ENCODE data around the gene DIDO1.

DIDO1 gene

DNA sequence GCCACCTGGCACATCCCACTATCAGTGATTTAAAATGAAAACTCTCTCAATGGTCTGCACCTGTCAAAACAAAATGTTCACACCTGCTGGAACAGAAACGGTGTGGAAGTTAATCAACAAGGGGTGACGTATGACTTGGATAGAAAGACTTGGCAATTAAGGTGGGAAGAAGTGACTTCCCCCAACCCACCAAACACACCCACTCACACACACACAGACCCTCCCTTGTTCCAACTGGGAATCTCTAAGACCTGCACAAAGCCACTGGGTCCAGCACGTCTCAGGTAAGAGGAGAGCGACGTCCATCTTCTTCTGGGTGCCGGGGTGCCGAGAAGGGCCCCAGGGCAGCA is 39.6 kb downstream of the DIDO1 start:
- Histone ChIP-seq H3K27ac (peak overlapping the region; percentile 87), H4K20me1 (ENCODE audit: insufficient read depth) (no peaks in the 10 kb centered on the region), H3K4me3 (IDR thresholded peaks at IDR 0.05; ENCODE audit: insufficient read depth, low read depth, low read length) (no peak overlapping the region), H3K36me3 (ENCODE audit: insufficient read depth) (no peaks in the 10 kb centered on the region), H3K79me2 (ENCODE audit: insufficient read depth, low read depth) (no peaks in the 10 kb centered on the region), H3K27me3 (ENCODE audit: insufficient read depth, low read depth) (no peaks in the 10 kb centered on the region), H2AFZ (ENCODE audit: low read depth) (no peak overlapping the region), H3K9ac (peak overlapping the region; percentile 45), H3K4me2 (peak overlapping the region; percentile 74), H3K4me1 (ENCODE audit: low read depth, poor library complexity, severe bottlenecking) (peaks cover 76% of the 10 kb centered on the region)
- TF ChIP-seq, protein P1, sequence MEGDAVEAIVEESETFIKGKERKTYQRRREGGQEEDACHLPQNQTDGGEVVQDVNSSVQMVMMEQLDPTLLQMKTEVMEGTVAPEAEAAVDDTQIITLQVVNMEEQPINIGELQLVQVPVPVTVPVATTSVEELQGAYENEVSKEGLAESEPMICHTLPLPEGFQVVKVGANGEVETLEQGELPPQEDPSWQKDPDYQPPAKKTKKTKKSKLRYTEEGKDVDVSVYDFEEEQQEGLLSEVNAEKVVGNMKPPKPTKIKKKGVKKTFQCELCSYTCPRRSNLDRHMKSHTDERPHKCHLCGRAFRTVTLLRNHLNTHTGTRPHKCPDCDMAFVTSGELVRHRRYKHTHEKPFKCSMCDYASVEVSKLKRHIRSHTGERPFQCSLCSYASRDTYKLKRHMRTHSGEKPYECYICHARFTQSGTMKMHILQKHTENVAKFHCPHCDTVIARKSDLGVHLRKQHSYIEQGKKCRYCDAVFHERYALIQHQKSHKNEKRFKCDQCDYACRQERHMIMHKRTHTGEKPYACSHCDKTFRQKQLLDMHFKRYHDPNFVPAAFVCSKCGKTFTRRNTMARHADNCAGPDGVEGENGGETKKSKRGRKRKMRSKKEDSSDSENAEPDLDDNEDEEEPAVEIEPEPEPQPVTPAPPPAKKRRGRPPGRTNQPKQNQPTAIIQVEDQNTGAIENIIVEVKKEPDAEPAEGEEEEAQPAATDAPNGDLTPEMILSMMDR (conservative IDR thresholded peaks at IDR 0.05; ENCODE audit: low read depth, low read length), result no peak

DNA sequence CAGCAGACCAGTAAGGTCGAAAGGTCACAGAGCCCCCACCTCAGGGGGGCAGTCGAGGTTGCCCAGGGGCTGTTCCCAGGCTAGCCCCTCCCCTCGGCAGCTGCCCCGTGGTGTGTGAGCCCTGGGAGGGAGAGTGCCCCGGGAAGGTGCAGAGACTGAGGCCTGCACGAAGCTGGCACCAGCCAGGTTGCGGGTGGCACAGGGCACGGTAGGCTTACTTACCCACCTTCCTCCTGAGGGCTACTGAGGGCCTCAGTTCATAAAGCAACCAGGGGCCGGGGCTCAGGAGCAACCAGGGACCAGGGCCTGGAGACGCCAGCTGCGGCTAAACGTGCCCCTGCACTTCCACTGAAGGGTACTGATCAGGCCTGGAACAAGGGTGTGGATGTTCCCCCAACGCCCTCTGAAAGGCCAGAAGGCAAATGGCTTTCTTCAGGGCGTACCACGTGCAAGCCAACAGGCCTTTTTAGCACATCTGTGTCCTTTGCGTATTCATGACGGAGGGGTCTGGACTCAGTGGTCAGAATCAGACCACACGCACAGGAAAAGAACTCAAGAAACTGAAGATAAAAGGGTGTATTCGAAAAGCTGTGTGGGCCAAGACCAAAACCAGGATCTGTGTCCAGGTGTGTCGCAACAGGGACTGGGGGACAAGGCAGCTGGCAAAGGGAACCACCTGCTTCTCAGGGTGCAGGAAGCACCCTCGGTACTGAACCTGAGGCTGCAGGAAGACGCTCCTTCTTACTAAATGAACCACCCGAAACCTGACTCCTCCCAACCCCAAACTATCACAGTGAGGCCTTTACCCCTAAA is 40.2 kb downstream of the DIDO1 start:
- Histone ChIP-seq H4K20me1 (ENCODE audit: insufficient read depth) (no peaks in the 10 kb centered on the region), H3K79me2 (ENCODE audit: insufficient read depth, low read depth) (no peaks in the 10 kb centered on the region), H3K36me3 (ENCODE audit: insufficient read depth) (no peaks in the 10 kb centered on the region), H3K27me3 (ENCODE audit: insufficient read depth, low read depth) (no peaks in the 10 kb centered on the region), H3K27ac (peak overlapping the region; percentile 87), H3K9ac (peak overlapping the region; percentile 59; the same call in 1 of the 2 replicates), H3K4me1 (ENCODE audit: low read depth, poor library complexity, severe bottlenecking) (peaks cover 70% of the 10 kb centered on the region), H3K4me3 (IDR thresholded peaks at IDR 0.05; ENCODE audit: insufficient read depth, low read depth, low read length) (no peak overlapping the region), H2AFZ (ENCODE audit: low read depth) (no peak overlapping the region), H3K4me2 (peak overlapping the region; percentile 74)
- TF ChIP-seq, protein P1 (conservative IDR thresholded peaks at IDR 0.05; ENCODE audit: low read depth, low read length), result no peak

DNA sequence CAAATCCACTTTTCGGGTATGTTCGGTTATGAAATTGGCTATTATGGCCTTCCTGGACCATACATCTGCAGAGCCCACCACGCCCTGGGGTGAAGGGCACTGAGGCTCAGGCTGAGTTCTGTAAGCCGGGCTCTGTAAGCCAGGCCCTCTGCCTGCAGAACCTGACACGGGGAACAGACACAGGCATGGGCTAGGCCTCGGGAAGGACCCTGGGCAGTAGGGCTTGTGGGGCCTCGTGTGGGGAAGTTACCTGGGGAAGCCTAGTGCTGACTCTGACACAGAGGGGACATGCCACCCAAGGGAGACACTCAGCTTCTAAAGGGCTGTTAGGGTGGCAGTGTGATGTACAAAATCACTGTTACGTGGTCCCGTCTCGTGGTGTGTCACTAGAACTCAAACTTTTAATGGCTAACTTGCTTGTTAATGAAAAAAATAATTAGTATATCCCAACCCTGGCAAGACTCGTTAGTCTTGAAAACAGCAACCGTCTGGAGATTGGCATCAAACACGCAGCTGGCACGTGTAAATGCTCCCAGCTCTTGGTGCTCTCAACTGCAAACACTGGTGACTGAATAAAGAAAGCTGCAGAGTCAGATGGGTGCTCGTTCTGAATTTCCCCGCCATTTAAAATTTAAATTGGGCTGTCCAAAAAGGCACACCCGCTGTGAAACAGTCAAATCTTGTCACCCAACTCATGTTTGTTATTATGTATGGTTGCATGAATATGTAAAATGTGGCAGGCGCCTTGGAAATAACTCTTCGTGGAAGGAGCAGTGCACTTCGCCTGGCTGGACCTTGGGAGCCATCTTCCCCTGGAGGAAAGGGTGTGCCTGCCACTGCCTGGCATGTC is 41.0 kb downstream of the DIDO1 start:
- H2AFZ ChIP-seq (ENCODE audit: low read depth), result no peak overlapping the region
- H3K4me2 ChIP-seq, result peak overlapping the region; percentile 74
- no peak overlapping the region for H3K4me3 ChIP-seq (IDR thresholded peaks at IDR 0.05; ENCODE audit: insufficient read depth, low read depth, low read length)
- no peaks in the 10 kb centered on the region for H3K27me3 ChIP-seq (ENCODE audit: insufficient read depth, low read depth)
- TF ChIP-seq, protein P1 (conservative IDR thresholded peaks at IDR 0.05; ENCODE audit: low read depth, low read length), result no peak
- H4K20me1 ChIP-seq (ENCODE audit: insufficient read depth), result no peaks in the 10 kb centered on the region
- no peaks in the 10 kb centered on the region for H3K79me2 ChIP-seq (ENCODE audit: insufficient read depth, low read depth)
- H3K36me3 ChIP-seq (ENCODE audit: insufficient read depth), result no peaks in the 10 kb centered on the region
- H3K9ac ChIP-seq, result peak overlapping the region; percentile 59; the same call in 1 of the 2 replicates
- peaks cover 62% of the 10 kb centered on the region for H3K4me1 ChIP-seq (ENCODE audit: low read depth, poor library complexity, severe bottlenecking)
- peak overlapping the region; percentile 87 for H3K27ac ChIP-seq

DNA sequence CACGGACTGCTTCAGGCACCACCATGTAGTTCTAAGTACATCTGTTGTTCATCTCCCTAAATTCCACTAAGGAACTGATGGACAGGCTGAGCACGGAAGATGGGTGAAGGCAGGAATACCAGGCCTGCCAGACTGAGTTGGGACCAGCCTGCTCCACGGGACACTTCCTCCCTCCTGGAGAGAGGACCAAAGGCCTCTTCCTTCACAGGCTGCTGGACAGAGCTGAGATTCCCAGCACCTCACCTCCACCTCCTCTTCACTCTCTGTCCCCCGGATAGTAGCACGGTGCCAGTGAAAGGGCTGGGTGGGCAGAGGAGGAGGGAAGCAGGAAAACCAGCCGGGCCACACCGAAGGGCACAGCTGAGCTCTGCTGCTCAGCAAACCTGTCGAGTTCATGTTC is 41.7 kb downstream of the DIDO1 start:
- no peaks in the 10 kb centered on the region for H4K20me1 ChIP-seq (ENCODE audit: insufficient read depth)
- H3K27ac ChIP-seq, result no peak overlapping the region; the same call in 1 of the 2 replicates

More for the DNA sequence above, 41.7 kb downstream of the DIDO1 start:
- H3K79me2 ChIP-seq (ENCODE audit: insufficient read depth, low read depth), result no peaks in the 10 kb centered on the region
- H3K36me3 ChIP-seq (ENCODE audit: insufficient read depth), result no peaks in the 10 kb centered on the region
- peak overlapping the region; percentile 74; the same call in 1 of the 2 replicates for H3K4me2 ChIP-seq
- peaks cover 56% of the 10 kb centered on the region for H3K4me1 ChIP-seq (ENCODE audit: low read depth, poor library complexity, severe bottlenecking)
- H3K4me3 ChIP-seq (IDR thresholded peaks at IDR 0.05; ENCODE audit: insufficient read depth, low read depth, low read length), result no peak overlapping the region
- no peak overlapping the region for H3K9ac ChIP-seq
- TF ChIP-seq, protein P1 (conservative IDR thresholded peaks at IDR 0.05; ENCODE audit: low read depth, low read length), result no peak
- H2AFZ ChIP-seq (ENCODE audit: low read depth), result no peak overlapping the region
- no peaks in the 10 kb centered on the region for H3K27me3 ChIP-seq (ENCODE audit: insufficient read depth, low read depth)
